Breast epithelium (tissue), 4 donors: ENCODE data around the gene MYADML2. TPM values are rescaled to one million over a fixed set of nuclear protein-coding genes. Genes with fewer than 3 reads are reported as not detected.

Experiments used
- DNase-seq, 2 donors: peaks; one replicate each; pipeline ENCODE4 v3.0.0-alpha.2; 2019; ENCODE audit warnings: low spot score in 2 of 2
- H3K27ac ChIP-seq, 2 donors: fragments of 200-600 bp; sonication (generic) in 1 of 2; one replicate each; pipeline ENCODE4 v1.5.1; 2016 to 2019; ENCODE audit warnings: mild to moderate bottlenecking in 1 of 2
- H3K27me3 ChIP-seq, 2 donors: fragments of 200-600 bp; sonication (generic) in 1 of 2; one replicate each; pipeline versions ENCODE4 v1.5.1 to v1.6.0; 2017 to 2019; ENCODE audit warnings: control low read depth in 1 of 2, mild to moderate bottlenecking in 1 of 2
- H3K36me3 ChIP-seq: fragments of 200-600 bp; one replicate; pipeline ENCODE4 v1.5.1; 2019
- H3K4me1 ChIP-seq, 2 donors: fragments of 200-600 bp; sonication (generic); one replicate each; pipeline ENCODE4 v1.5.1; 2016 to 2019; ENCODE audit warnings: control low read depth in 1 of 2
- H3K4me3 ChIP-seq, 3 donors: fragments of 200-600 bp; sonication (generic); 1 replicate in 2 of 3; 2 replicates in 1 of 3; pipeline ENCODE4 v1.5.1; 2016 to 2019; ENCODE audit warnings: mild to moderate bottlenecking in 3 of 3, moderate library complexity in 2 of 3
- H3K9me3 ChIP-seq, 2 donors: fragments of 200-600 bp; sonication (generic) in 1 of 2; one replicate each; pipeline ENCODE4 v1.5.1; 2016 to 2019; ENCODE audit warnings: control low read depth in 1 of 2
- CTCF ChIP-seq, 3 donors: fragments of 450-650 bp; IDR thresholded peaks; one replicate each; pipeline ENCODE4 v1.5.1; 2016 to 2017; ENCODE audit warnings: antibody characterized with exemption in 3 of 3, mild to moderate bottlenecking in 3 of 3, moderate library complexity in 3 of 3
- POLR2A ChIP-seq: fragments of 450-650 bp; IDR thresholded peaks from one replicate; pipeline ENCODE4 v1.6.1; 2016; ENCODE audit warnings: antibody characterized with exemption, mild to moderate bottlenecking, moderate library complexity
- POLR2AphosphoS5 ChIP-seq, 3 donors: sonication (generic); formaldehyde crosslinking; IDR thresholded peaks; one replicate each; pipeline ENCODE4 v1.6.1; 2017; ENCODE audit warnings: antibody characterized with exemption in 3 of 3
- intact Hi-C: fragments of 100-400 bp; cut with DNase I; formaldehyde crosslinking; loops from one replicate; pipeline ENCODE4 v1.15.1; 2023; ENCODE audit warnings: low total_unique reads
- total RNA-seq, 3 donors: library from RNA; depleted of rRNA; stranded (reverse); fragments of >200 nt; gene quantifications; one replicate each; pipeline ENCODE4 v1.1.0, GENCODE V29; 2016

The MYADML2 gene
- total RNA-seq, 3 donors from 2014 or later, result not detected

GRCh38 chr17:81904600-81905423 lies 42.2 kb downstream of the MYADML2 start:
- Histone ChIP-seq H3K9me3 (no peaks in the 10 kb centered on the region), H3K4me1 (no peaks in the 10 kb centered on the region), H3K27me3 (no peaks in the 10 kb centered on the region), H3K4me3 (no peak overlapping the region), H3K36me3 (no peaks in the 10 kb centered on the region), H3K27ac (no peak overlapping the region)
- intact Hi-C loops, result no loop called here
- no peak for DNase-seq
- TF ChIP-seq POLR2AphosphoS5 (IDR thresholded peaks at IDR 0.05) (no peak), POLR2A (no peak), CTCF (IDR thresholded peaks at IDR 0.05) (no peak)

GRCh38 chr17:81903896-81904599 lies 43.0 kb downstream of the MYADML2 start:
- DNase-seq, result no peak
- Histone ChIP-seq H3K27ac (no peak overlapping the region), H3K27me3 (no peaks in the 10 kb centered on the region), H3K9me3 (no peaks in the 10 kb centered on the region), H3K4me3 (no peak overlapping the region), H3K36me3 (no peaks in the 10 kb centered on the region), H3K4me1 (no peaks in the 10 kb centered on the region)
- no peak for TF ChIP-seq POLR2A
- TF ChIP-seq CTCF (IDR thresholded peaks at IDR 0.05), result no peak
- no peak for TF ChIP-seq POLR2AphosphoS5 (IDR thresholded peaks at IDR 0.05)
- intact Hi-C loops, result no loop called here

GRCh38 chr17:81903415-81903831 lies 43.6 kb downstream of the MYADML2 start:
- no peak for TF ChIP-seq POLR2AphosphoS5 (IDR thresholded peaks at IDR 0.05)
- no peak for TF ChIP-seq POLR2A
- TF ChIP-seq CTCF (IDR thresholded peaks at IDR 0.05), result no peak
- H3K27me3 ChIP-seq, result no peaks in the 10 kb centered on the region
- H3K36me3 ChIP-seq, result no peaks in the 10 kb centered on the region
- no peaks in the 10 kb centered on the region for H3K4me1 ChIP-seq
- H3K4me3 ChIP-seq, result no peak overlapping the region
- no peak overlapping the region for H3K27ac ChIP-seq
- H3K9me3 ChIP-seq, result no peaks in the 10 kb centered on the region
- no peak for DNase-seq
- intact Hi-C loops, result no loop called here

- H3K27me3 ChIP-seq, result no peaks in the 10 kb centered on the region
- no peak for TF ChIP-seq POLR2A
- no peak for TF ChIP-seq CTCF (IDR thresholded peaks at IDR 0.05)
- no peak for TF ChIP-seq POLR2AphosphoS5 (IDR thresholded peaks at IDR 0.05)
- DNase-seq, result no peak
- H3K4me3 ChIP-seq, result peak overlapping the region; percentile 23 to 70 (median 49)
- intact Hi-C loops, result no loop called here
- H3K36me3 ChIP-seq, result no peaks in the 10 kb centered on the region
- no peaks in the 10 kb centered on the region for H3K9me3 ChIP-seq
- H3K4me1 ChIP-seq, result no peaks in the 10 kb centered on the region
- no peak overlapping the region for H3K27ac ChIP-seq
These were observed 44.2 kb downstream of the MYADML2 start for GRCh38 chr17:81902653-81903414.
